ENCODE data around the gene ITGB5. TPM values are rescaled to one million over a fixed set of nuclear protein-coding genes. Genes with fewer than 3 reads are reported as not detected.

Gene ITGB5
- total RNA-seq, 4 donors from 2014 or later = 114 to 217 (median 193) TPM

GRCh38 chr3:124812291-124813265, 74.6 kb downstream of the ITGB5 start:
- Histone ChIP-seq H3K27me3 (no peaks in the 10 kb centered on the region), H3K27ac (peak overlapping the region; percentile 37 to 85 (median 63)), H3K4me1 (peaks cover 0 to 32% (median 19%) of the 10 kb centered on the region in 4 donors), H3K9me3 (no peaks in the 10 kb centered on the region), H3K4me3 (peak overlapping the region in 1 of 4 donors; percentile 20), H3K36me3 (peaks cover 0 to 35% (median 0%) of the 10 kb centered on the region in 3 donors)
- TF ChIP-seq EP300 (IDR thresholded peaks at IDR 0.05) (peak in 1 of 2 donors; percentile 62), CTCF (IDR thresholded peaks at IDR 0.05) (no peak), POLR2A (IDR thresholded peaks at IDR 0.05) (peak in 1 of 2 donors; percentile 26)
- peak; percentile 40 to 52 for DNase-seq (ENCODE audit: low spot score in 2 of 2)
- WGBS, 2 donors = 54 to 61% methylated on average over 15 of the region's 15 CpGs

- no peak for TF ChIP-seq EP300 (IDR thresholded peaks at IDR 0.05)
- TF ChIP-seq POLR2A (IDR thresholded peaks at IDR 0.05) = no peak
- TF ChIP-seq CTCF (IDR thresholded peaks at IDR 0.05) = no peak
- H3K27me3 ChIP-seq = no peaks in the 10 kb centered on the region
- no peak for DNase-seq (ENCODE audit: low spot score in 2 of 2)
- 44 to 52% methylated on average over 5 of the region's 5 CpGs for WGBS, 2 donors
- H3K4me3 ChIP-seq = no peak overlapping the region
- peaks cover 0 to 25% (median 0%) of the 10 kb centered on the region in 3 donors for H3K36me3 ChIP-seq
- H3K4me1 ChIP-seq = peaks cover 0 to 32% (median 19%) of the 10 kb centered on the region in 4 donors
- peak overlapping the region in 2 of 4 donors; percentile 83 to 85 for H3K27ac ChIP-seq
- H3K9me3 ChIP-seq = no peaks in the 10 kb centered on the region
These were observed 75.7 kb downstream of the ITGB5 start for GRCh38 chr3:124811436-124811835.

- peaks cover 0 to 32% (median 19%) of the 10 kb centered on the region in 4 donors for H3K4me1 ChIP-seq
- WGBS, 2 donors = 54 to 57% methylated on average over 4 of the region's 4 CpGs
These were observed 76.2 kb downstream of the ITGB5 start for GRCh38 chr3:124810970-124811369.

GRCh38 chr3:124809039-124809438, 78.1 kb downstream of the ITGB5 start:
- Histone ChIP-seq H3K4me3 (no peak overlapping the region), H3K36me3 (peaks cover 0 to 4% (median 0%) of the 10 kb centered on the region in 3 donors), H3K9me3 (no peaks in the 10 kb centered on the region), H3K27ac (no peak overlapping the region), H3K4me1 (peaks cover 0 to 32% (median 19%) of the 10 kb centered on the region in 4 donors), H3K27me3 (no peaks in the 10 kb centered on the region)
- WGBS, 2 donors = 59 to 60% methylated on average over 3 of the region's 3 CpGs
- no peak for TF ChIP-seq POLR2A (IDR thresholded peaks at IDR 0.05)
- no peak for TF ChIP-seq CTCF (IDR thresholded peaks at IDR 0.05)
- no peak for TF ChIP-seq EP300 (IDR thresholded peaks at IDR 0.05)
- no peak for DNase-seq (ENCODE audit: low spot score in 2 of 2)

More at GRCh38 chr3:124810970-124811369, 76.2 kb downstream of the ITGB5 start:
- no peak overlapping the region for H3K4me3 ChIP-seq
- no peak for DNase-seq (ENCODE audit: low spot score in 2 of 2)
- no peaks in the 10 kb centered on the region for H3K9me3 ChIP-seq
- no peaks in the 10 kb centered on the region for H3K27me3 ChIP-seq
- H3K36me3 ChIP-seq = peaks cover 0 to 20% (median 0%) of the 10 kb centered on the region in 3 donors
- TF ChIP-seq CTCF (IDR thresholded peaks at IDR 0.05) (no peak), POLR2A (IDR thresholded peaks at IDR 0.05) (no peak)
- H3K27ac ChIP-seq = peak overlapping the region in 2 of 4 donors; percentile 83 to 85

GRCh38 chr3:124805671-124806070, 81.5 kb downstream of the ITGB5 start:
- 88 to 94% methylated on average over 4 of the region's 4 CpGs for WGBS, 2 donors
- H3K27ac ChIP-seq = no peak overlapping the region
- TF ChIP-seq POLR2A (IDR thresholded peaks at IDR 0.05) (no peak), EP300 (IDR thresholded peaks at IDR 0.05) (no peak), CTCF (IDR thresholded peaks at IDR 0.05) (no peak)

More at GRCh38 chr3:124805671-124806070, 81.5 kb downstream of the ITGB5 start:
- Histone ChIP-seq H3K4me3 (no peak overlapping the region), H3K4me1 (peaks cover 0 to 22% (median 5%) of the 10 kb centered on the region in 4 donors), H3K9me3 (no peaks in the 10 kb centered on the region), H3K27me3 (no peaks in the 10 kb centered on the region), H3K36me3 (peaks cover 0 to 11% (median 0%) of the 10 kb centered on the region in 3 donors)
- DNase-seq (ENCODE audit: low spot score in 2 of 2) = no peak
